Activated naive CD4-positive, alpha-beta T cell treated with anti-CD3 and anti-CD28 coated beads, Interleukin-2, amount 50 U/mL, for 72 hours (primary cell): ENCODE results near the gene CYLD. TPM values are rescaled to one million over a fixed set of nuclear protein-coding genes. Genes with fewer than 3 reads are reported as not detected.
A peak's percentile ranks its signal among the peaks of the same experiment; 100 is the strongest.

ENCODE experiments used
- ATAC-seq, 2 donors: fragments of 150-1000 bp; cut with Tn5 transposase; 2 replicates each; pipeline ENCODE4 v1.10.0; 2021; ENCODE audit warnings: mild to moderate bottlenecking in 2 of 2, moderate library complexity in 2 of 2
- DNase-seq, 2 donors: peaks; one replicate each; pipeline ENCODE4 v3.0.0; 2021 to 2022; ENCODE audit warnings: low spot score in 2 of 2
- H3K27ac Mint-ChIP-seq, 2 donors: one replicate each; pipeline ENCODE4 v1.8.0; 2022; ENCODE audit warnings: mild to moderate bottlenecking in 2 of 2, mixed read lengths in 2 of 2
- H3K36me3 Mint-ChIP-seq, 2 donors: one replicate each; pipeline ENCODE4 v1.8.0; 2022; ENCODE audit warnings: mixed read lengths in 2 of 2
- H3K9me3 Mint-ChIP-seq, 2 donors: one replicate each; pipeline ENCODE4 v1.8.0; 2022; ENCODE audit warnings: mixed read lengths in 2 of 2
- total RNA-seq, 2 donors: library from RNA; stranded (reverse); gene quantifications; one replicate each; pipeline ENCODE4 v1.2.3, GENCODE V29; 2022

Gene CYLD
- total RNA-seq, 2 donors from 2014 or later, result 88.2 to 92.9 TPM

DNA sequence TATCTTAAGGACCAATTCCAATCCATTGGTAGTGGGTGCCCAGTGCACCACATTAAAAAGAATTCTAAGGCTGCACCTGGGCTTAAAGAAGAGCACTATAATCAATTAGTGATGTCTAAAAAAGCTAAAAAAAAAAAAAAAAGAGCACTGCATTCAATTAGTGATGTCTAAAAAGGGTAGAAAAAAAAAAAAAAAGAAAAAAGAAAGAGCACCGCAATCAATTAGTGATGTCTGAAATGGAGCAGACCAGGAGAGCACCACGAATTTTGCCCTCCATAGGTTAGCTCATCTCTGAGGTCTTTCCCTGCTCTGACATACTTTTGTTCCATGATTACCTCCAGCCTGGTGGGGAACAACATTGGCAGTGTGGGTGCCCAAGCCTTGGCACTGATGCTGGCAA is 18.9 kb upstream of the CYLD start:
- H3K27ac Mint-ChIP-seq, result no peak overlapping the region
- ATAC-seq (no peak), DNase-seq (no peak)
- H3K36me3 Mint-ChIP-seq, result peaks cover 22 to 34% of the 10 kb centered on the region in 2 donors
- H3K9me3 Mint-ChIP-seq, result peaks cover 8 to 29% of the 10 kb centered on the region in 2 donors

- peak; percentile 30 to 68 for ATAC-seq
- peaks cover 22 to 34% of the 10 kb centered on the region in 2 donors for H3K36me3 Mint-ChIP-seq
- peak overlapping the region in 1 of 2 donors; percentile 36 for H3K27ac Mint-ChIP-seq
- H3K9me3 Mint-ChIP-seq, result peaks cover 8 to 34% of the 10 kb centered on the region in 2 donors
- no peak for DNase-seq
Measured at GRCh38 chr16:50724306-50724705, 17.6 kb upstream of the CYLD start.

GRCh38 chr16:50731130-50731988 is 10.5 kb upstream of the CYLD start:
- Mint-ChIP-seq H3K9me3 (peaks cover 0 to 12% of the 10 kb centered on the region in 2 donors), H3K27ac (peak overlapping the region; percentile 30 to 42), H3K36me3 (no peaks in the 10 kb centered on the region)
- peak; percentile 53 to 56 for ATAC-seq
- DNase-seq, result no peak

DNA sequence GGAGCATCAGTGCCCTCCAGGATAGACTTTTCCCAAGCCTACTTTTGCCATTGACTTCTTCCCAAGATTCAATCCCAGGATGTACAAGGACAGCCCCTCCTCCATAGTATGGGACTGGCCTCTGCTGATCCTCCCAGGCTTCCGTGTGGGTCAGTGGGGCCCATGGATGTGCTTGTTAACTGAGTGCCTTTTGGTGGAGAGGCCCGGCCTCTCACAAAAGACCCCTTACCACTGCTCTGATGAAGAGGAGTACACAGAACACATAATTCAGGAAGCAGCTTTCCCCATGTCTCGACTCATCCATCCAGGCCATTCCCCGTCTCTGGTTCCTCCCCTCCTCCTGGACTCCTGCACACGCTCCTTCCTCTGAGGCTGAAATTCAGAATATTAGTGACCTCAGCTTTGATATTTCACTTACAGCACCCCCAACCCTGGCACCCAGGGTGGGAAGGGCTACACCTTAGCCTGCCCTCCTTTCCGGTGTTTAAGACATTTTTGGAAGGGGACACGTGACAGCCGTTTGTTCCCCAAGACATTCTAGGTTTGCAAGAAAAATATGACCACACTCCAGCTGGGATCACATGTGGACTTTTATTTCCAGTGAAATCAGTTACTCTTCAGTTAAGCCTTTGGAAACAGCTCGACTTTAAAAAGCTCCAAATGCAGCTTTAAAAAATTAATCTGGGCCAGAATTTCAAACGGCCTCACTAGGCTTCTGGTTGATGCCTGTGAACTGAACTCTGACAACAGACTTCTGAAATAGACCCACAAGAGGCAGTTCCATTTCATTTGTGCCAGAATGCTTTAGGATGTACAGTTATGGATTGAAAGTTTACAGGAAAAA is 9.7 kb upstream of the CYLD start:
- DNase-seq (no peak), ATAC-seq (no peak)
- Mint-ChIP-seq H3K9me3 (peaks cover 0 to 12% of the 10 kb centered on the region in 2 donors), H3K36me3 (no peaks in the 10 kb centered on the region), H3K27ac (peak overlapping the region; percentile 42 to 51)

DNA sequence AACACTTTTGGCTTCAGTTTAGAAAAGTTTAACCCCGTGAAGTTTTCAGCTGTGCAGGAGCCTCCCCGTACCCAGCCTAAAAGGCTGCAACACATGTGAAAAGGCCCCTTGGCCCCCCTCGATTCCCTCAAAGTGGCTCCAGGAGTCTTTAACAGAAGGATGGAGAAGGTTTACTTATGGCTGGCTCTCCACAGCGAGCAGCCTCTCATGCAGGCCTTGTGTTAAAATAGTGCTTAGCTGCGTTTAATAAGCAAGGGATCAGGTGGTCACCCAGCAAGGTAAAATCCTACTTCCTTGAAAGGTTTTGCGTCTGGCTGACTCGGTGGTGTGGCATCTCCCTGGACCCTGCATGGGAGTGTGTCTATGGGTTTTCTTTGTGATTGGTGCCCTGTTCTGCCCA is 8.4 kb upstream of the CYLD start:
- no peak overlapping the region for H3K27ac Mint-ChIP-seq
- peaks cover 0 to 12% of the 10 kb centered on the region in 2 donors for H3K9me3 Mint-ChIP-seq
- ATAC-seq (no peak), DNase-seq (no peak)
- no peaks in the 10 kb centered on the region for H3K36me3 Mint-ChIP-seq

- ATAC-seq (peak in 1 of 2 donors; percentile 31), DNase-seq (no peak)
- peak overlapping the region in 1 of 2 donors; percentile 38 for H3K27ac Mint-ChIP-seq
- H3K9me3 Mint-ChIP-seq, result peaks cover 0 to 7% of the 10 kb centered on the region in 2 donors
- H3K36me3 Mint-ChIP-seq, result no peaks in the 10 kb centered on the region
Measured at GRCh38 chr16:50735629-50736122, 6.2 kb upstream of the CYLD start.

- no peak for DNase-seq
Measured at GRCh38 chr16:50736448-50736847, 5.4 kb upstream of the CYLD start.

GRCh38 chr16:50737420-50737959 is 4.4 kb upstream of the CYLD start:
- Mint-ChIP-seq H3K9me3 (peaks cover 0 to 7% of the 10 kb centered on the region in 2 donors), H3K36me3 (no peaks in the 10 kb centered on the region), H3K27ac (no peak overlapping the region)
- DNase-seq (no peak), ATAC-seq (no peak)

More at GRCh38 chr16:50736448-50736847, 5.4 kb upstream of the CYLD start:
- Mint-ChIP-seq H3K36me3 (no peaks in the 10 kb centered on the region), H3K27ac (no peak overlapping the region), H3K9me3 (peaks cover 0 to 7% of the 10 kb centered on the region in 2 donors)
- no peak for ATAC-seq

- ATAC-seq (no peak), DNase-seq (no peak)
- H3K36me3 Mint-ChIP-seq, result peaks cover 8 to 11% of the 10 kb centered on the region in 2 donors
- H3K27ac Mint-ChIP-seq, result peak overlapping the region in 1 of 2 donors; percentile 58
- H3K9me3 Mint-ChIP-seq, result peaks cover 0 to 7% of the 10 kb centered on the region in 2 donors
Measured at GRCh38 chr16:50739031-50739430, 2.9 kb upstream of the CYLD start.

DNA sequence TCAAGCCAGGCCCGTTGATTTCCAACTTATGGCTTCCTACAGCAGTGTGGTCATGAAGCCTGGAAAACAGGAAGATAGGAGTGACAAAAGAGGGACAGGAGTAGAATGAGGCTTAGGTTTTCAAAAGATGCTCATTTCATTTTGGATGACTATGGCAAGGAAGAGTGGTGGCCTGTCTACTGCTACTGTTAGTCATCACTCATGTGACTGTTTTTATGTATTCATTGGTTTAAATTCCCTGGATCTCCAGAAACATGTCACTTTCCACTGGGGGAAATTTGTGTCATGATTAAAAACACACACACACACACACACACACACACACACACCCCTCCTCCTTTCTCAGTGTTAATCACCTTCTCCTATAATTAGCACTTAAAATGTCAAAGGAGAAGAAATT is 1.1 kb upstream of the CYLD start:
- DNase-seq (no peak), ATAC-seq (peak in 1 of 2 donors; percentile 1)
- Mint-ChIP-seq H3K9me3 (peaks cover 0 to under 1% of the 10 kb centered on the region in 2 donors), H3K36me3 (peaks cover 18 to 24% of the 10 kb centered on the region in 2 donors), H3K27ac (peak overlapping the region; percentile 89 to 95)

DNA sequence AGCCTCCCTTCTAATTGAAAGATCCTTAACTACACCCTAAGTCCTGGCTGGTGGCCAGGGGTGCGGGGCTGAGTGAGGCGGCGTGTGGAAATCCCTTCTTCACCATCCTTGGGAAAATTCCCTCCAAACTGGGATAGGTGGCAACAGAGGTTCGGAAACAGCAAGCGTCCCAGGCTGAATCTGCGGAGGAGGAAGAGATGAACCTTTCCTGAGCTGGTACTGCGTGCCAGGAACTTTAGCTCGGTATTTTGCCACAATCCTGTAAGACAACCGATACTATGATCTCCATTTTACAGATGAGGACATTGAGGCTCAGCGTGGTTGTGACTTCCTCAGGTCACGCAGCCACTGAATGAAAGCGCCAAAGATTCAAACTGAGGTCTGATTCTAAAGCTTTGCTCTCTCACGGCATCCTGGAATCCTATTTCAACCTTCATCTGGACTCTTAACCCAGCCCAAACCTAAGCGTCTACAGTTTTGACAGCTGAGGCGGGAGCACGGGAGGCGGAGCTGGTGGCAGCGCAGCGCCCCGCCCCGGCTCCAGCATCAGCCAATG is 583 bp upstream of the CYLD start:
- Mint-ChIP-seq H3K9me3 (no peaks in the 10 kb centered on the region), H3K36me3 (peaks cover 18 to 26% of the 10 kb centered on the region in 2 donors), H3K27ac (peak overlapping the region; percentile 94 to 95)
- no peak for DNase-seq
- no peak for ATAC-seq

DNA sequence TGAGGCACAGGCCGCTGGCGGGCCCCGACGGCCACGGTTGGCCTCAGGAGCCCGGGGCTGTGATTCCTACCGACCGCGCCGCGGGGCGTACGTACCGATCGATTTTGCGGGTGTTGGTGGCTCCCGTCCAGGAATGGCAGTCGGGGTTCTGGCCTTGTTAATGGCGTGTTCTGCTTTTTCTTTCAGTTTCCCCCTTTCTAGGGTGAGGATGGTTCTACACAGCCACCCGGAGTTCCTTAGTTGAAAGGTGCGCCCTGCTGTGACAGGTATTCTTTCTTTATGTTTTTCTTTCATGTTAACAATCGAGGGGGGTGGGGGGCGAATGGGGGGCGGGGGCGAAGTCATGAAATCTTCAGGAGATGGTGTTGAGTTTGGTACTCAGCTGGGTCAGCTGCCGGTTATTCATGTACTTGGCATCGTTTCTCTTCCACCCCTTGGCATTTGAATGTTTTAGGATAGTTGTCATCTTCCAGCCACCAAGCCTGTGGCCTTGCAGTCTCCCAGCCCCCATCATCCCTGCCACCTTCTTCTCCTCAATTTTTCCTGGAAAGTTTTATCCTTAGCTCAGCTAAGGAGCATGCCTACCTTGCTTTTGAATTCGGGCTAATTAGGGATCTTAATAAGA is 802 bp downstream of the CYLD start:
- DNase-seq (peak in 1 of 2 donors; percentile 55), ATAC-seq (peak; percentile 8 to 12)
- H3K36me3 Mint-ChIP-seq, result peaks cover 18 to 26% of the 10 kb centered on the region in 2 donors
- peak overlapping the region; percentile 88 to 95 for H3K27ac Mint-ChIP-seq
- no peaks in the 10 kb centered on the region for H3K9me3 Mint-ChIP-seq

DNA sequence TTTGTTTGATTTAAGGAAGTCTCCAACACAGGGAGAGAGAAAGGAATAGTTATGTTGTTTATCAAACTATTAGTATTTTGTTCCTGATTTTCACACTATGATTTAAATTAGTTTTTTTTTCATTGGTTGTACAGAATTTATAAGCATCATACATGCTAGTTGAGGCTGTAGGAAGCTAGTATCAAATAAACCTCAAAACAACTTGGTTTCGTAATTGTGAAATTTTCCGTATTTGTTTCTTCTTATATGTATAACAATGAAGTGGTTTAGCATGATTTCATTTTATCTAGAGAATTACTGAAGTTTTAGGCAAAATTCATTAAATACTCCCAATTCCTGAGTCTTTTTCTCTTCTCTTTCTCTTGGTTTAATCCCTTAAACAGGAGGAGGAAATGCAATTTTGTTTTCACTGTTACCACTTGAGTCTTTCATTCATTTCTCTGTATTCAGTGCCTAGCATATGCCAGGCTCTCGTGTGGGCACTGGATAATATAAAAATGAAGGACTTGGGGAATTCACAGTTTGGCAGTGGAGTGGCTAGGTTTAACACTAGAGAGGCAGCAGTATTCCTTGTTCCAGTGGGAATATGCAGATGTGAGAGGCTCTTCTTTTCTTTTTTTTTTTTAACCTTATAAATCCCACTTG is 1.8 kb downstream of the CYLD start:
- Mint-ChIP-seq H3K27ac (peak overlapping the region; percentile 95), H3K9me3 (no peaks in the 10 kb centered on the region), H3K36me3 (peaks cover 18 to 26% of the 10 kb centered on the region in 2 donors)
- DNase-seq (no peak), ATAC-seq (no peak)

DNA sequence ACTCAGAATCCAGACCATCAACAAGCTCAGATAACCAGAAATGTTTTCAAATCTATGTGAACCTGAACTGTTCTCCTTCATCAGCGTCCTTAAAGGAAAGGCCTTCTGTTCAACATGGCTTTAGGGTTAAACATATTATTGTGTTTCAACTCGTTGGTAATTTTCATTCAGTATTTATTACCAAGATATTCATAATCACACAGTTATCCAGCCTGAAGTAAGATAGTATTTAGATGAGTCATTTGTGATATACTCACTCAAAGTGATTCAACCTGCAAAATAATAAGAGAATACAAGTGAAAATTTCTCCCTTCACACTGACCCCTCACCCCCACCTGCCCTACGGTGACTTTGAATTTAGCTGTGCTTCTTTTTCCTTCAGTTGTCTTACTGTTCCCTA is 3.0 kb downstream of the CYLD start:
- H3K27ac Mint-ChIP-seq, result peak overlapping the region; percentile 95
- no peaks in the 10 kb centered on the region for H3K9me3 Mint-ChIP-seq
- H3K36me3 Mint-ChIP-seq, result peaks cover 25 to 33% of the 10 kb centered on the region in 2 donors
- DNase-seq (no peak), ATAC-seq (no peak)

DNA sequence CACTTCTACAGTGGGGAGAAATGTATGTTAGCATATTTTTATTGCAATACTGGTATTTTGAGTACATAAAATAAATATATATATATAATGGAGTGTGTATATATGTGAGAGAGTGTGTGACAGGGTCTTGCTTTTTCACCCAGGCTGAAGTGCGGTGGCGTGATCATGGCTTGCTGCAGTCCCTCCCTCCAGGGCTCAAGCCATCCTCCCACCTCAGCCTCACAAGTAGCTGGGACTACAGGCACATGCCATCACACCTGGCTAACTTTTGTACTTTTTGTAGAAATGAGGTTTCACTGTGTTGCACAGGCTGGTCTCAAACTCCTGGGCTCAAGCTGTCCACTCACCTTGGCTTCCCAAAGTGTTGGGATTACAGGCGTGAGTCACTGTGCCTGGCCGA is 4.1 kb downstream of the CYLD start:
- DNase-seq (no peak), ATAC-seq (no peak)
- Mint-ChIP-seq H3K36me3 (peaks cover 29 to 39% of the 10 kb centered on the region in 2 donors), H3K27ac (peak overlapping the region; percentile 95), H3K9me3 (no peaks in the 10 kb centered on the region)
